Uterus (tissue), 4 donors: Measurements from ENCODE around the gene TRIP6. TPM values are rescaled to one million over a fixed set of nuclear protein-coding genes. Genes with fewer than 3 reads are reported as not detected.
"Not testable (repeated sequence)": the region's sequence is repeated elsewhere in the genome, so short reads cannot be mapped to it uniquely, and the experiment has no call there.

Experiments
- DNase-seq, 2 donors: peaks; one replicate each; pipeline ENCODE4 v3.0.0-alpha.2; 2019 to 2020
- H3K27ac ChIP-seq, 2 donors: fragments of 200-600 bp; sonication (generic); 1 replicate in 1 of 2; 2 replicates in 1 of 2; pipeline ENCODE4 v1.5.1; 2016 to 2018
- H3K27me3 ChIP-seq, 2 donors: fragments of 200-600 bp; sonication (generic); one replicate each; pipeline ENCODE4 v1.5.1; 2018 to 2019; ENCODE audit warnings: control low read depth in 1 of 2
- H3K36me3 ChIP-seq, 2 donors: fragments of 200-600 bp; sonication (generic); one replicate each; pipeline ENCODE4 v1.5.1; 2019; ENCODE audit warnings: control low read depth in 1 of 2
- H3K4me1 ChIP-seq, 2 donors: fragments of 200-600 bp; sonication (generic); one replicate each; pipeline ENCODE4 v1.5.1; 2018 to 2019; ENCODE audit warnings: control low read depth in 1 of 2
- H3K4me3 ChIP-seq, 2 donors: fragments of 200-600 bp; sonication (generic); 1 replicate in 1 of 2; 2 replicates in 1 of 2; pipeline ENCODE4 v1.5.1; 2018 to 2019; ENCODE audit warnings: mild to moderate bottlenecking in 1 of 2
- H3K9me3 ChIP-seq, 2 donors: fragments of 200-600 bp; sonication (generic); one replicate each; pipeline ENCODE4 v1.5.1; 2019; ENCODE audit warnings: control low read depth in 1 of 2
- CTCF ChIP-seq, 4 experiments: fragments of 200-600 bp in 2 of 4; fragments of 450-650 bp in 2 of 4; sonication (generic) in 2 of 4; IDR thresholded peaks; one replicate each; pipeline ENCODE4 v1.5.1; 2016 to 2019; ENCODE audit warnings: antibody characterized with exemption in 4 of 4, mild to moderate bottlenecking in 2 of 4, moderate library complexity in 1 of 4
- POLR2A ChIP-seq, 2 donors: fragments of 450-650 bp; IDR thresholded peaks; one replicate each; pipeline ENCODE4 v1.6.1; 2016; ENCODE audit warnings: antibody characterized with exemption in 2 of 2, mild to moderate bottlenecking in 1 of 2, moderate library complexity in 1 of 2
- intact Hi-C: fragments of 100-400 bp; cut with DNase I; formaldehyde crosslinking; loops from one replicate; pipeline ENCODE4 v1.15.1; 2023; ENCODE audit warnings: low total_unique reads
- microRNA-seq: library from miRNA; unstranded; fragments of <30 nt; microRNA quantifications from one replicate; pipeline ENCODE4, GENCODE V29; 2016; ENCODE audit warnings: borderline microRNAs expressed, borderline replicate concordance
- small RNA-seq: library from RNA; depleted of rRNA; stranded (forward); fragments of <200 nt; gene quantifications from one replicate; pipeline ENCODE3, GENCODE V24; 2016
- total RNA-seq, 4 donors: library from RNA; depleted of rRNA in 3 of 4; stranded (reverse); fragments of >200 nt in 3 of 4; gene quantifications; one replicate each; pipeline versions ENCODE4 v1.1.0 to v1.2.4, GENCODE V29; 2014 to 2023
- donor health status: DM: yes; HTN: yes; CAD: no.

TRIP6 gene
- total RNA-seq, 4 donors from 2014 or later: 26.2 to 105 (median 61.6) TPM

- no peaks in the 10 kb centered on the region for H3K27me3 ChIP-seq
- no peaks in the 10 kb centered on the region for H3K36me3 ChIP-seq
- no peak for TF ChIP-seq POLR2A (IDR thresholded peaks at IDR 0.05)
- no peak for TF ChIP-seq CTCF (IDR thresholded peaks at IDR 0.05)
- H3K4me1 ChIP-seq: no peaks in the 10 kb centered on the region
- H3K27ac ChIP-seq: no peak overlapping the region
- DNase-seq: no peak
- H3K9me3 ChIP-seq: no peaks in the 10 kb centered on the region
- intact Hi-C loops: no loop called here
- no peak overlapping the region for H3K4me3 ChIP-seq
Observed at GRCh38 chr7:100914208-100914878, 47.2 kb downstream of the TRIP6 start.

GRCh38 chr7:100914879-100915447 is 47.8 kb downstream of the TRIP6 start:
- H3K27me3 ChIP-seq: no peaks in the 10 kb centered on the region
- H3K9me3 ChIP-seq: no peaks in the 10 kb centered on the region
- TF ChIP-seq CTCF (IDR thresholded peaks at IDR 0.05): no peak
- no peak for TF ChIP-seq POLR2A (IDR thresholded peaks at IDR 0.05)
- H3K4me3 ChIP-seq: no peak overlapping the region
- no peak for DNase-seq
- intact Hi-C loops: no loop called here
- H3K27ac ChIP-seq: no peak overlapping the region
- H3K36me3 ChIP-seq: no peaks in the 10 kb centered on the region
- H3K4me1 ChIP-seq: no peaks in the 10 kb centered on the region

- H3K9me3 ChIP-seq, H3K4me3 ChIP-seq, DNase-seq, intact Hi-C loops, H3K27ac ChIP-seq, H3K36me3 ChIP-seq, H3K4me1 ChIP-seq, H3K27me3 ChIP-seq: not testable (repeated sequence)
Observed at GRCh38 chr7:100919335-100919734, 52.1 kb downstream of the TRIP6 start.

GRCh38 chr7:100919779-100920437 is 52.7 kb downstream of the TRIP6 start:
- H3K4me1 ChIP-seq, H3K27me3 ChIP-seq, DNase-seq, H3K36me3 ChIP-seq, H3K27ac ChIP-seq, intact Hi-C loops, H3K4me3 ChIP-seq, H3K9me3 ChIP-seq: not testable (repeated sequence)

- H3K36me3 ChIP-seq: no peaks in the 10 kb centered on the region
- H3K27me3 ChIP-seq: no peaks in the 10 kb centered on the region
- H3K9me3 ChIP-seq: no peaks in the 10 kb centered on the region
- H3K4me3 ChIP-seq: no peak overlapping the region
- no peak overlapping the region for H3K27ac ChIP-seq
- no peak for TF ChIP-seq CTCF (IDR thresholded peaks at IDR 0.05)
- intact Hi-C loops: no loop called here
- no peak for DNase-seq
- H3K4me1 ChIP-seq: no peaks in the 10 kb centered on the region
Observed at GRCh38 chr7:100921039-100921438, 53.9 kb downstream of the TRIP6 start.

Small RNA genes within 50 kb of the gene (microRNA-seq; reads per million reads assigned to microRNA genes)
- gene MIR6875: not detected

Small RNA genes within 50 kb of the gene (small RNA-seq; reads per million reads assigned to genes)
- gene RN7SL549P: not detected
- gene RN7SL750P: not detected

Other genes with a start within 250 kb of the TRIP6 start
- 1 to 10 TPM in 1 of 4 donors, under 1 TPM in 1, not detected in 2; 0.43 to 2.0 TPM for gene TFR2, start 225.8 kb upstream of the TRIP6 start, total RNA-seq
- gene ACTL6B, start 210.9 kb upstream of the TRIP6 start, total RNA-seq: not detected
- 100 to 1,000 TPM in 2 of 4 donors, 10 to 100 TPM in 2; 72.0 to 245 (median 94.3) TPM for gene GNB2, start 193.6 kb upstream of the TRIP6 start, total RNA-seq
- gene GIGYF1, start 173.1 kb upstream of the TRIP6 start, total RNA-seq: 10 to 100 TPM in 3 of 4 donors, 1 to 10 TPM in 1; 9.7 to 90.9 (median 31.9) TPM
- gene POP7, start 161.3 kb upstream of the TRIP6 start, total RNA-seq: 10 to 100 TPM; 16.4 to 53.8 (median 23.8) TPM
- gene EPO, start 146.9 kb upstream of the TRIP6 start, total RNA-seq: 1 to 10 TPM in 1 of 4 donors, not detected in 3; 1.1 TPM
- gene ZAN, start 133.8 kb upstream of the TRIP6 start, total RNA-seq: under 1 TPM in 1 of 4 donors, not detected in 3; 0.07 TPM
- gene EPHB4, start 39.9 kb upstream of the TRIP6 start, total RNA-seq: 100 to 1,000 TPM in 3 of 4 donors, 10 to 100 TPM in 1; 73.5 to 374 (median 163) TPM
- 10 to 100 TPM in 3 of 4 donors, 1 to 10 TPM in 1; 9.0 to 36.9 (median 25.9) TPM for gene SLC12A9, start 14.7 kb upstream of the TRIP6 start, total RNA-seq
- 100 to 1,000 TPM in 1 of 4 donors, 10 to 100 TPM in 3; 17.1 to 185 (median 41.1) TPM for gene SRRT, start 7.7 kb downstream of the TRIP6 start, total RNA-seq
- 1 to 10 TPM in 3 of 4 donors, not detected in 1; 4.8 to 9.7 (median 5.0) TPM for gene UFSP1, start 22.3 kb downstream of the TRIP6 start, total RNA-seq
- gene ACHE, start 28.5 kb downstream of the TRIP6 start, total RNA-seq: 10 to 100 TPM in 3 of 4 donors, 1 to 10 TPM in 1; 6.7 to 55.9 (median 14.5) TPM
- gene MUC3A, start 82.1 kb downstream of the TRIP6 start, total RNA-seq: under 1 TPM in 1 of 4 donors, not detected in 3; 0.09 TPM
- 10 to 100 TPM in 1 of 4 donors, under 1 TPM in 2, not detected in 1; 0.03 to 14.9 (median 0.29) TPM for gene MUC12, start 102.2 kb downstream of the TRIP6 start, total RNA-seq
- under 1 TPM in 1 of 4 donors, not detected in 3; under 0.01 TPM for gene MUC17, start 152.7 kb downstream of the TRIP6 start, total RNA-seq
- 10 to 100 TPM in 3 of 4 donors, 1 to 10 TPM in 1; 9.7 to 73.0 (median 26.3) TPM for gene TRIM56, start 218.1 kb downstream of the TRIP6 start, total RNA-seq